ENCODE data around the gene MAPK8IP2.

MAPK8IP2 gene

GRCh38 chr22:50576070-50576469 is 24.5 kb upstream of the MAPK8IP2 start:
- no peak for DNase-seq

GRCh38 chr22:50576806-50577696 is 23.5 kb upstream of the MAPK8IP2 start:
- no peak for DNase-seq

- DNase-seq = no peak
Observed at GRCh38 chr22:50577697-50577986, 23.0 kb upstream of the MAPK8IP2 start.

- no peak for DNase-seq
Observed at GRCh38 chr22:50577987-50578775, 22.4 kb upstream of the MAPK8IP2 start, which contains the start of gene CPT1B. Gene CPT1B, minus strand, starts transcription at chr22:50578427. Its CDS starts 512 bp downstream, at chr22:50577915.

- DNase-seq = no peak
Observed at GRCh38 chr22:50578776-50579310, 21.8 kb upstream of the MAPK8IP2 start.

GRCh38 chr22:50579752-50580151 is 20.8 kb upstream of the MAPK8IP2 start:
- no peak for DNase-seq

GRCh38 chr22:50581031-50581949 is 19.3 kb upstream of the MAPK8IP2 start:
- no peak for DNase-seq

GRCh38 chr22:50581950-50582492 is 18.6 kb upstream of the MAPK8IP2 start:
- no peak for DNase-seq

GRCh38 chr22:50582493-50583293 is 17.9 kb upstream of the MAPK8IP2 start, which contains the start of gene CHKB:
Gene CHKB, minus strand, starts transcription at chr22:50582849. Its CDS starts 68 bp downstream, at chr22:50582781.
- peak; percentile 95 for DNase-seq

GRCh38 chr22:50583294-50583861 is 17.2 kb upstream of the MAPK8IP2 start:
- no peak for DNase-seq

GRCh38 chr22:50584106-50585096 is 16.2 kb upstream of the MAPK8IP2 start:
- no peak for DNase-seq

- no peak for DNase-seq
Observed at GRCh38 chr22:50585238-50585637, 15.4 kb upstream of the MAPK8IP2 start.

- no peak for DNase-seq
Observed at GRCh38 chr22:50585781-50586180, 14.8 kb upstream of the MAPK8IP2 start.

GRCh38 chr22:50586416-50586815 is 14.2 kb upstream of the MAPK8IP2 start:
- DNase-seq = no peak

GRCh38 chr22:50587407-50587806 is 13.2 kb upstream of the MAPK8IP2 start:
- DNase-seq = no peak

- DNase-seq = no peak
Observed at GRCh38 chr22:50595189-50595588, 5.4 kb upstream of the MAPK8IP2 start.

- no peak for DNase-seq
Observed at GRCh38 chr22:50597097-50597496, 3.5 kb upstream of the MAPK8IP2 start.

GRCh38 chr22:50599816-50600455 is 657 bp upstream of the MAPK8IP2 start:
- no peak for DNase-seq

All from KG1 (cell line).